AG09319 (cell line): ENCODE results near the gene SYNE2.
A peak's percentile ranks its signal among the peaks of the same experiment; 100 is the strongest.
"Not testable (repeated sequence)": the region's sequence is repeated elsewhere in the genome, so short reads cannot be mapped to it uniquely, and the experiment has no call there.

Experiments
- DNase-seq: peaks from one replicate; pipeline ENCODE4 v3.0.0-alpha.2; 2010; ENCODE audit warnings: low read depth; ENCODE audit errors: extremely low read depth
- TF ChIP-seq, protein P1 (sequence below): IDR thresholded peaks from 2 replicates; pipeline ENCODE4 v1.5.1; 2011; ENCODE audit warnings: low read depth, mild to moderate bottlenecking, inconsistent platforms, low read length, moderate library complexity

Gene SYNE2

DNA sequence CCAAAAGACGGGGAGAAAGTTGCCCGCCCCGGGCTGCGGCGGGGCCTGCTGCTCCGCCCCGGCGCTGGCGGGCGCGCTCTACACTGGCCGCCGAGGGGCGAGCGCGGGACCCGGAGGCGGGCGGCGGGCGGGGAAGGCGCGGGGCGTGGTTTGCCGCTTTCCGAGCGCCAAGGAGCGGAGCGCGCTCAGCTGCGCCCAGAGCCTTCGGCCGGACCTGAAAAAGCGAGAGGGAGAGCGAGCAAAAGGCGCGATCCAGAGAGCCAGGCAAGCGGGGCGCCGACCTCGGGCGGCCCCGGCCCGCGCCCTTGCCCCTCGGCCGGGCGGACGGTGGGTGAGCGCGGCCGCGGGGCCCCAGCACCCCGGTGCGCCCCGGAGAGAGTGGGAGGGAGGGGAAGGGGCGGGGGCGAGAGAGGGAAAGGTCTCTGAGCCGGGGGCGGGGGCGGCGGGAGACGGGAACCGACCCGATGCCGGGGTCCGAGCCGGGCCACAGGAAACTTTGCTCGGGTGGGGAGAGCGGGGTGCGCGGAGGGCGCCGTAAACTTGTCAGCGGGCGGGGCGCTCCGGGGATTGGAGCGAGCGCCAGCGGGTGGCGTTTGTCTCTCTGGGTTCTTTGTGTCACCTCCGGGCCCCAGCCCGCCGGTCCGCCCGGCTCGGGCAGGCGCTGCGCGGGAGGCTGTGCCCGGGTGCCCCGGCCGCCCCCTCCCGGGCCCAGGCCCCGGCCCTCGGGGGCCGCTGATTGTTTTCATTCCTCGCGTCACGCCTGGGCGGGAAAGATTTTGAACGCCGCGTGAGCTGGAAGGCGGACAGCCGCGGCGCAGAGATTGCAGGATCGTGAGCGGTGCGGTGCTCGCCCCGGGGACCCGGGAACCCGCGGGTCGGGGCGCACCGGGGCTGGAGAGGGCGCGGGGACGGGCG lies at the start of gene SYNE2:
SYNE2 (plus strand) TSS at position 188 of the 915 bp plus-strand sequence. CDS start 56,145 bp downstream, outside the sequence.
- DNase-seq, result peak; percentile 20

GRCh38 chr14:63803221-63803791 lies 49.5 kb upstream of the SYNE2 start:
- not testable (repeated sequence) for DNase-seq

More for the DNA sequence above, at the start of gene SYNE2:
- TF ChIP-seq, protein P1, sequence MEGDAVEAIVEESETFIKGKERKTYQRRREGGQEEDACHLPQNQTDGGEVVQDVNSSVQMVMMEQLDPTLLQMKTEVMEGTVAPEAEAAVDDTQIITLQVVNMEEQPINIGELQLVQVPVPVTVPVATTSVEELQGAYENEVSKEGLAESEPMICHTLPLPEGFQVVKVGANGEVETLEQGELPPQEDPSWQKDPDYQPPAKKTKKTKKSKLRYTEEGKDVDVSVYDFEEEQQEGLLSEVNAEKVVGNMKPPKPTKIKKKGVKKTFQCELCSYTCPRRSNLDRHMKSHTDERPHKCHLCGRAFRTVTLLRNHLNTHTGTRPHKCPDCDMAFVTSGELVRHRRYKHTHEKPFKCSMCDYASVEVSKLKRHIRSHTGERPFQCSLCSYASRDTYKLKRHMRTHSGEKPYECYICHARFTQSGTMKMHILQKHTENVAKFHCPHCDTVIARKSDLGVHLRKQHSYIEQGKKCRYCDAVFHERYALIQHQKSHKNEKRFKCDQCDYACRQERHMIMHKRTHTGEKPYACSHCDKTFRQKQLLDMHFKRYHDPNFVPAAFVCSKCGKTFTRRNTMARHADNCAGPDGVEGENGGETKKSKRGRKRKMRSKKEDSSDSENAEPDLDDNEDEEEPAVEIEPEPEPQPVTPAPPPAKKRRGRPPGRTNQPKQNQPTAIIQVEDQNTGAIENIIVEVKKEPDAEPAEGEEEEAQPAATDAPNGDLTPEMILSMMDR, result peak; percentile 13

DNA sequence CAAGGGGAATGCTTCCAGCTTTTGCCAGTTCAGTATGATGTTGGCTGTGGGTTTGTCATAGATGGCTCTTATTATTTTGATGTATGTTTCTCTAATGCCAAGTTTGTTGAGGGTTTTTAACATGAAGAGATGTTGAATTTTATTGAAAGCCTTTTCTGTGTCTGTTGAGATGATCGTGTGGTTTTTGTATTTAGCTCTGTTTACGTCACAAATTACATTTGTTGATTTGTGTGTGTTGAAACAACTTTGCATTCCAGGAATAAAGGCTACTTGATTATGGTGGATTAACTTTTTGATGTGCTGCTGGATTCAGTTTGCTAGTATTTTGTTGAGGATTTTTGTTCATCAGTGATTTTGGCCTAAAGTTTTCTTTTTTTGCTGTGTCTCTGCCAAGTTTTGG lies 46.7 kb upstream of the SYNE2 start:
- DNase-seq, result not testable (repeated sequence)

- not testable (repeated sequence) for DNase-seq
These were observed 41.1 kb upstream of the SYNE2 start for GRCh38 chr14:63811692-63812091.

- DNase-seq, result no peak
- TF ChIP-seq, protein P1, result no peak
These were observed 19.1 kb upstream of the SYNE2 start for GRCh38 chr14:63833728-63834127.

DNA sequence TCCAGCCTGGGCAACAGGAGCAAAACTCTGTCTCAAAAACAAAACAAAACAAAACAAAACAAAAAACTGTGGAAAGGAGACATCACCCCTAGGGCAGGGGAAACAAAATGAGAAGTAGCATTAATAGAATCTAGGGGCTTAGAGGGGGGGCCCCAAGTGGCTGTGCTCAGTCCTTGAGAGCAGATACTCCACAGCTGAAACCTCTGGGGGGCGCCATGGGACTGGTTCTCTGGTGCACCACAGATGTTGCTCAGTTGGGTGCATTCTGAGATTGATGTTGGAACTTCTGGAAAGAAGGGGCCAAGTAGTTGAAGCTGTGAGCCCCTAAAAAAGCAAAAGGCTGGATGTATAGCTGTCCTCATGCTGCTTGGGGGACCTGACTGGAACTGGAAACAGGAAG lies 11.8 kb upstream of the SYNE2 start:
- DNase-seq, result no peak
- TF ChIP-seq, protein P1, result peak; percentile 13

- TF ChIP-seq, protein P1, result no peak
- no peak for DNase-seq
These were observed 9.0 kb upstream of the SYNE2 start for GRCh38 chr14:63843796-63844195.

- TF ChIP-seq, protein P1, result no peak
- no peak for DNase-seq
These were observed 3.9 kb upstream of the SYNE2 start for GRCh38 chr14:63848890-63849289.
